Endodermal cell (in vitro differentiated cells): Measurements from ENCODE around the gene MIER2. TPM values are rescaled to one million over a fixed set of nuclear protein-coding genes. Genes with fewer than 3 reads are reported as not detected.
"Not testable (repeated sequence)": the region's sequence is repeated elsewhere in the genome, so short reads cannot be mapped to it uniquely, and the experiment has no call there.

Source experiments
- DNase-seq: peaks from one replicate; pipeline ENCODE4 v3.0.0-alpha.2; 2017
- H3K27ac ChIP-seq: 2 replicates; pipeline ENCODE4 v1.5.1; 2013; ENCODE audit warnings: mild to moderate bottlenecking, low read depth, low read length, moderate library complexity
- H3K27me3 ChIP-seq: 2 replicates; pipeline ENCODE4 v1.6.1; 2013; ENCODE audit warnings: mild to moderate bottlenecking, low read length, moderate library complexity; ENCODE audit not compliant: insufficient read depth, control insufficient read depth, poor library complexity, severe bottlenecking
- H3K36me3 ChIP-seq: 2 replicates; pipeline ENCODE4 v1.7.0; 2013; ENCODE audit warnings: mild to moderate bottlenecking, low read length, moderate library complexity; ENCODE audit not compliant: control insufficient read depth, insufficient read depth
- H3K4me1 ChIP-seq: one replicate; pipeline ENCODE4 v1.7.0; 2013; ENCODE audit warnings: low read length; ENCODE audit not compliant: control insufficient read depth, insufficient read depth
- H3K4me3 ChIP-seq: 2 replicates; pipeline ENCODE4 v1.5.1; 2013; ENCODE audit warnings: mild to moderate bottlenecking, low read length, moderate library complexity
- H3K9ac ChIP-seq: 2 replicates; pipeline ENCODE4 v1.6.1; 2013; ENCODE audit warnings: mild to moderate bottlenecking, low read length, moderate library complexity; ENCODE audit not compliant: poor library complexity, severe bottlenecking; ENCODE audit errors: extremely low read depth
- H3K9me3 ChIP-seq: 2 replicates; pipeline ENCODE4 v1.6.1; 2013; ENCODE audit warnings: mild to moderate bottlenecking, low read length, moderate library complexity; ENCODE audit not compliant: control insufficient read depth
- H3K27ac Mint-ChIP-seq: 2 replicates; pipeline ENCODE4 v1.8.0; 2020; ENCODE audit warnings: mixed read lengths
- H3K27me3 Mint-ChIP-seq: 2 replicates; pipeline ENCODE4 v1.8.0; 2021; ENCODE audit warnings: mild to moderate bottlenecking, mixed read lengths; ENCODE audit not compliant: insufficient read depth
- H3K36me3 Mint-ChIP-seq: 2 replicates; pipeline ENCODE4 v1.8.0; 2020; ENCODE audit warnings: low read depth, mixed read lengths
- H3K4me1 Mint-ChIP-seq: 2 replicates; pipeline ENCODE4 v1.8.0; 2020; ENCODE audit warnings: mixed read lengths
- H3K4me3 Mint-ChIP-seq: 2 replicates; pipeline ENCODE4 v1.8.0; 2020; ENCODE audit warnings: mild to moderate bottlenecking, moderate library complexity, mixed read lengths
- H3K9me3 Mint-ChIP-seq: 2 replicates; pipeline ENCODE4 v1.8.0; 2020; ENCODE audit warnings: mild to moderate bottlenecking, mixed read lengths
- CTCF ChIP-seq: fragments of 200-600 bp; sonication (generic); conservative IDR thresholded peaks from 2 replicates; pipeline ENCODE4 v1.5.0; 2021; ENCODE audit warnings: antibody characterized with exemption, mild to moderate bottlenecking
- WGBS, 2 experiments: methylation state at CpG; one replicate each; pipeline versions ENCODE4 v1.1.5 to v1.1.7; 2013; ENCODE audit warnings: missing lambda C conversion rate in 2 of 2, mixed read lengths in 1 of 2; ENCODE audit not compliant: insufficient coverage in 1 of 2, insufficient read length in 1 of 2; 5-methylcytosine and 5-hydroxymethylcytosine counted together
- total RNA-seq, 2 donors: library from RNA; stranded (reverse); fragmentation: NEBNext Ultra II Directional in 1 of 2; extraction: Animal tissue kit (Norgen Biotek cat#: 25700) in 1 of 2; gene quantifications; 2 replicates in 1 of 2; 3 replicates in 1 of 2; pipeline ENCODE4 v1.2.1, GENCODE V29; 2021

Gene MIER2
- total RNA-seq, 2 donors from 2014 or later: 50.5 to 51.3 TPM

DNA sequence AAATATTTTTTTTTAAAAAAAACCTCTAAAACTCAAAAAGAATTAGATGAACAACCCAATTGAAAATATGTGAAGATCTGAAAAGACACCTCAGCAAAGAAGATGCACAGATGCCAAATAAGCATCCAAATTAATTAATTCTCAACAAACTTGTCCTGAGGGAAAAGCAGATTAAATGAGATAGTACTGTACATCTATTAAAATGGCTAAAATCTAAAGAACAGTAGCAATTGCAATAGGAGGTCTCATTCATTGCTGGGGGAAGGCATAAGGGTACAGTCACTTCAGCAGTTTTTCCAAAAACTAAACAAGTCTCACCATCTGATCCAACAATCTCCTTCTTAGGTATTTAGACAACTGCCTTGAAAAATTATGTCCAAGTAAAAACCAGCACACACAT, 75.4 kb downstream of the MIER2 start:
- no peak for TF ChIP-seq CTCF
- no peak overlapping the region for H3K9ac ChIP-seq
- H3K4me3 ChIP-seq: no peak overlapping the region
- Mint-ChIP-seq H3K36me3 (no peaks in the 10 kb centered on the region), H3K4me1 (peaks cover 6% of the 10 kb centered on the region), H3K27ac (no peak overlapping the region), H3K9me3 (no peaks in the 10 kb centered on the region), H3K27me3 (peaks cover 50% of the 10 kb centered on the region), H3K4me3 (no peak overlapping the region)
- H3K27ac ChIP-seq: no peak overlapping the region
- no peak for DNase-seq
- no peaks in the 10 kb centered on the region for H3K9me3 ChIP-seq
- peaks cover 45% of the 10 kb centered on the region for H3K27me3 ChIP-seq
- H3K4me1 ChIP-seq: no peaks in the 10 kb centered on the region
- H3K36me3 ChIP-seq: no peaks in the 10 kb centered on the region

- Mint-ChIP-seq H3K9me3 (no peaks in the 10 kb centered on the region), H3K4me1 (peaks cover 3% of the 10 kb centered on the region), H3K36me3 (no peaks in the 10 kb centered on the region), H3K27ac (no peak overlapping the region), H3K27me3 (peaks cover 30% of the 10 kb centered on the region), H3K4me3 (no peak overlapping the region)
- WGBS, 2 experiments: 100% methylated on average over 1 of the region's 1 CpG
- H3K27me3 ChIP-seq: peaks cover 36% of the 10 kb centered on the region
- H3K4me1 ChIP-seq: no peaks in the 10 kb centered on the region
- H3K4me3 ChIP-seq: no peak overlapping the region
- no peaks in the 10 kb centered on the region for H3K9me3 ChIP-seq
- no peak overlapping the region for H3K9ac ChIP-seq
- no peaks in the 10 kb centered on the region for H3K36me3 ChIP-seq
- no peak overlapping the region for H3K27ac ChIP-seq
- no peak for DNase-seq
- TF ChIP-seq CTCF: no peak
Measured at GRCh38 chr19:262125-262524, 82.5 kb downstream of the MIER2 start.

GRCh38 chr19:256804-257203, 87.8 kb downstream of the MIER2 start:
- not testable (repeated sequence) for H3K9me3 Mint-ChIP-seq, H3K4me3 Mint-ChIP-seq, H3K27me3 ChIP-seq, H3K9ac ChIP-seq, H3K36me3 Mint-ChIP-seq, H3K27me3 Mint-ChIP-seq, H3K4me3 ChIP-seq, H3K4me1 ChIP-seq, DNase-seq, H3K27ac Mint-ChIP-seq, H3K27ac ChIP-seq, H3K9me3 ChIP-seq, H3K4me1 Mint-ChIP-seq, H3K36me3 ChIP-seq
- WGBS, 2 experiments: 72 to 74% methylated on average over 3 of the region's 3 CpGs

Other genes with a start within 250 kb of the MIER2 start
- gene OR4F17, start 237.7 kb downstream of the MIER2 start, total RNA-seq: not detected
- 10 to 100 TPM; 49.9 to 56.9 TPM for gene PLPP2, start 53.4 kb downstream of the MIER2 start, total RNA-seq
- 10 to 100 TPM in 1 of 2 donors, 1 to 10 TPM in 1; 5.6 to 25.0 TPM for gene C2CD4C, start 64.4 kb upstream of the MIER2 start, total RNA-seq
- 10 to 100 TPM; 56.5 to 93.0 TPM for gene SHC2, start 116.2 kb upstream of the MIER2 start, total RNA-seq
- gene MADCAM1, start 151.7 kb upstream of the MIER2 start, total RNA-seq: 1 to 10 TPM in 1 of 2 donors, under 1 TPM in 1; 0.46 to 1.5 TPM
- gene TPGS1, start 162.7 kb upstream of the MIER2 start, total RNA-seq: 10 to 100 TPM; 11.7 to 13.0 TPM
- 100 to 1,000 TPM; 128 to 138 TPM for gene CDC34, start 187.0 kb upstream of the MIER2 start, total RNA-seq
- gene GZMM, start 199.3 kb upstream of the MIER2 start, total RNA-seq: under 1 TPM in 1 of 2 donors, not detected in 1; 0.51 TPM
- gene BSG, start 227.8 kb upstream of the MIER2 start, total RNA-seq: 100 to 1,000 TPM; 808 to 833 TPM
- under 1 TPM; 0.15 to 0.75 TPM for gene HCN2, start 245.1 kb upstream of the MIER2 start, total RNA-seq